ENCODE results near the gene MBNL1. TPM values are rescaled to one million over a fixed set of nuclear protein-coding genes. Genes with fewer than 3 reads are reported as not detected.
A peak's percentile ranks its signal among the peaks of the same experiment; 100 is the strongest.

MBNL1 gene
- polyA plus RNA-seq, 3 donors, result 17.5 to 80.9 (median 65.6) TPM

- H3K27ac ChIP-seq (ENCODE audit: low read depth, low read length), result no peak overlapping the region
- WGBS, 3 donors, result 54 to 88% (median 65%) methylated on average over 3 of the region's 3 CpGs
Measured at GRCh38 chr3:152245498-152246170, 23.1 kb upstream of the MBNL1 start.

- no peak overlapping the region for H3K27ac ChIP-seq (ENCODE audit: low read depth, low read length)
Measured at GRCh38 chr3:152251916-152252315, 16.8 kb upstream of the MBNL1 start.

- 66 to 94% (median 67%) methylated on average over 3 of the region's 3 CpGs for WGBS, 3 donors
- H3K27ac ChIP-seq (ENCODE audit: low read depth, low read length), result no peak overlapping the region
Measured at GRCh38 chr3:152252755-152253154, 16.0 kb upstream of the MBNL1 start.

GRCh38 chr3:152253514-152253913 lies 15.2 kb upstream of the MBNL1 start:
- 48 to 89% (median 67%) methylated on average over 1 of the region's 1 CpG for WGBS, 3 donors
- no peak overlapping the region for H3K27ac ChIP-seq (ENCODE audit: low read depth, low read length)

- WGBS, 3 donors, result 36 to 75% (median 40%) methylated on average over 2 of the region's 2 CpGs
- no peak overlapping the region for H3K27ac ChIP-seq (ENCODE audit: low read depth, low read length)
Measured at GRCh38 chr3:152254041-152254440, 14.7 kb upstream of the MBNL1 start.

GRCh38 chr3:152255290-152255689 lies 13.4 kb upstream of the MBNL1 start:
- WGBS, 3 donors, result 90 to 98% (median 97%) methylated on average over 1 of the region's 1 CpG
- H3K27ac ChIP-seq (ENCODE audit: low read depth, low read length), result no peak overlapping the region

GRCh38 chr3:152256851-152257562 lies 11.7 kb upstream of the MBNL1 start:
- WGBS, 3 donors, result 79 to 82% (median 81%) methylated on average over 5 of the region's 5 CpGs
- no peak overlapping the region for H3K27ac ChIP-seq (ENCODE audit: low read depth, low read length)

GRCh38 chr3:152257563-152258035 lies 11.1 kb upstream of the MBNL1 start:
- no peak overlapping the region for H3K27ac ChIP-seq (ENCODE audit: low read depth, low read length)

GRCh38 chr3:152258448-152259393 lies 10.0 kb upstream of the MBNL1 start:
- H3K27ac ChIP-seq (ENCODE audit: low read depth, low read length), result no peak overlapping the region
- 25 to 45% (median 38%) methylated on average over 7 of the region's 7 CpGs for WGBS, 3 donors

More at GRCh38 chr3:152257563-152258035, 11.1 kb upstream of the MBNL1 start:
- WGBS, 3 donors, result 35 to 58% (median 44%) methylated on average over 5 of the region's 5 CpGs

GRCh38 chr3:152259468-152259867 lies 9.3 kb upstream of the MBNL1 start:
- no peak overlapping the region for H3K27ac ChIP-seq (ENCODE audit: low read depth, low read length)
- 33 to 80% (median 77%) methylated on average over 2 of the region's 2 CpGs for WGBS, 3 donors

- WGBS, 3 donors, result 69 to 90% (median 88%) methylated on average over 3 of the region's 3 CpGs
- H3K27ac ChIP-seq (ENCODE audit: low read depth, low read length), result no peak overlapping the region
Measured at GRCh38 chr3:152260026-152260425, 8.7 kb upstream of the MBNL1 start.

- H3K27ac ChIP-seq (ENCODE audit: low read depth, low read length), result no peak overlapping the region
- whole genome bisulfite sequencing, 3 donors, result 88 to 96% (median 89%) methylated on average over 1 of the region's 1 CpG
Measured at GRCh38 chr3:152260529-152260928, 8.2 kb upstream of the MBNL1 start.

- no peak overlapping the region for H3K27ac ChIP-seq (ENCODE audit: low read depth, low read length)
- WGBS, 3 donors, result 84 to 96% (median 93%) methylated on average over 3 of the region's 3 CpGs
Measured at GRCh38 chr3:152261329-152261728, 7.4 kb upstream of the MBNL1 start.

- H3K27ac ChIP-seq (ENCODE audit: low read depth, low read length), result no peak overlapping the region
- 73 to 99% (median 91%) methylated on average over 2 of the region's 2 CpGs for WGBS, 3 donors
Measured at GRCh38 chr3:152263711-152264110, 5.0 kb upstream of the MBNL1 start.

GRCh38 chr3:152264378-152264777 lies 4.4 kb upstream of the MBNL1 start:
- no peak overlapping the region for H3K27ac ChIP-seq (ENCODE audit: low read depth, low read length)

- WGBS, 3 donors, result 41 to 78% (median 45%) methylated on average over 3 of the region's 3 CpGs
- peak overlapping the region; percentile 72 for H3K27ac ChIP-seq (ENCODE audit: low read depth, low read length)
Measured at GRCh38 chr3:152266221-152266995, 2.3 kb upstream of the MBNL1 start.

- peak overlapping the region; percentile 95 for H3K27ac ChIP-seq (ENCODE audit: low read depth, low read length)
- 7 to 11% (median 8%) methylated on average over 16 of the region's 16 CpGs for WGBS, 3 donors
Measured at GRCh38 chr3:152267831-152268554, 736 bp upstream of the MBNL1 start.

Data from adipose tissue (tissue), 3 donors.